Bronchial epithelial cell (primary cell): Measurements from ENCODE around the gene SHISA6. TPM values are rescaled to one million over a fixed set of nuclear protein-coding genes. Genes with fewer than 3 reads are reported as not detected.

Source experiments
- DNase-seq: peaks from one replicate; pipeline ENCODE4 v3.0.0-alpha.2; 2010; ENCODE audit warnings: low read depth
- FAIRE-seq: peaks from 2 replicates; lab custom pipeline; 2011; peaks lifted over from hg19 to GRCh38; lab: Jason Lieb, UNC
- H3K27me3 ChIP-seq: 2 replicates; pipeline ENCODE4 v1.5.1; 2011; ENCODE audit warnings: low read length; ENCODE audit not compliant: control insufficient read depth, insufficient read depth
- H3K36me3 ChIP-seq: 2 replicates; pipeline ENCODE4 v1.5.1; 2011; ENCODE audit warnings: low read length; ENCODE audit not compliant: control insufficient read depth, insufficient read depth
- H3K4me3 ChIP-seq: 2 replicates; pipeline ENCODE4 v1.5.1; 2011; ENCODE audit warnings: mild to moderate bottlenecking, low read depth, low read length, control low read depth
- total RNA-seq: library from RNA; depleted of rRNA; stranded (reverse); fragments of >200 nt; gene quantifications from 2 replicates; pipeline ENCODE4 v1.2.1, GENCODE V29; 2014
- TF ChIP-seq, protein P1 (sequence below): IDR thresholded peaks from 2 replicates; pipeline ENCODE4 v1.5.1; 2011; ENCODE audit warnings: mild to moderate bottlenecking, moderate library complexity, low read length, control low read depth, inconsistent platforms; ENCODE audit not compliant: insufficient read depth, severe bottlenecking

The SHISA6 gene
- total RNA-seq, 1 donor from 2014 or later: not detected

DNA sequence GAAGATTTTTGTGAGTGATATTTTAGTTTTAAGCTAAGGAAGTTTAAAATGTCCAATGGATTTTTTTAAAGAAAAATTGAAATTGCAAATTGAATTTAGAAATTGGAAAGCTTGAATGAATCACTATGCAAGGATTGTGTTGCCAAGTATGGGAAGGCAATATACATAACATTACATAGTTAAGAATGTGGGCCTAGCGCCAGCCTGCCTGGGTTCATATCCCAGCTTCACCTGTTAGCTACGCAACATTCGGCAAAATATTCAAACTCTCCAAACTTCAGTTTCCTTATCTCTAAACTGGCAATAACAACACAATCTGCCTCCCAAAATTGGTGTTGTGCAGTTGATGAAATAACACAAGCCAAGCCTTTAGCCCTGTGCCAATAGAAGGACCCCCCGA is 306.8 kb downstream of the SHISA6 start:
- TF ChIP-seq, protein P1, sequence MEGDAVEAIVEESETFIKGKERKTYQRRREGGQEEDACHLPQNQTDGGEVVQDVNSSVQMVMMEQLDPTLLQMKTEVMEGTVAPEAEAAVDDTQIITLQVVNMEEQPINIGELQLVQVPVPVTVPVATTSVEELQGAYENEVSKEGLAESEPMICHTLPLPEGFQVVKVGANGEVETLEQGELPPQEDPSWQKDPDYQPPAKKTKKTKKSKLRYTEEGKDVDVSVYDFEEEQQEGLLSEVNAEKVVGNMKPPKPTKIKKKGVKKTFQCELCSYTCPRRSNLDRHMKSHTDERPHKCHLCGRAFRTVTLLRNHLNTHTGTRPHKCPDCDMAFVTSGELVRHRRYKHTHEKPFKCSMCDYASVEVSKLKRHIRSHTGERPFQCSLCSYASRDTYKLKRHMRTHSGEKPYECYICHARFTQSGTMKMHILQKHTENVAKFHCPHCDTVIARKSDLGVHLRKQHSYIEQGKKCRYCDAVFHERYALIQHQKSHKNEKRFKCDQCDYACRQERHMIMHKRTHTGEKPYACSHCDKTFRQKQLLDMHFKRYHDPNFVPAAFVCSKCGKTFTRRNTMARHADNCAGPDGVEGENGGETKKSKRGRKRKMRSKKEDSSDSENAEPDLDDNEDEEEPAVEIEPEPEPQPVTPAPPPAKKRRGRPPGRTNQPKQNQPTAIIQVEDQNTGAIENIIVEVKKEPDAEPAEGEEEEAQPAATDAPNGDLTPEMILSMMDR: no peak
- Histone ChIP-seq H3K27me3 (no peaks in the 10 kb centered on the region), H3K4me3 (no peak overlapping the region), H3K36me3 (no peaks in the 10 kb centered on the region)
- FAIRE-seq (no peak), DNase-seq (no peak)

DNA sequence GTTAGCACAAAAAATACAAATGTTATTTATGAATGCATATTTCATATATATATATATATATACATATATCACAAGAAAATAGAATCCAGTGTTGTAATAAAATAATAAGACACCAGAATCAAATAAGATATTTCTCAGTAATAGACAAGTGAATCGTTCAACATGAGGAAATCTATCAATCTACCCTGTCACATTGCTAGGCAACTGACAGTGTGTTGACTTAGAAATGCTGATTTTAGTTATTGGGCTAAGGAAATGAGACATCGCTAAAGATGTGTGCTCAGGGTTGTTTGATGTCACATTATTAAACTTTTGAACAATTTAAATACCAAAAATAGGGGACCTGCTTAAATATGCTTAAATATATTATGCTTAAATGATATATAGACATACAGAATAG is 307.4 kb downstream of the SHISA6 start:
- H3K4me3 ChIP-seq: no peak overlapping the region
- DNase-seq: no peak
- H3K36me3 ChIP-seq: no peaks in the 10 kb centered on the region
- TF ChIP-seq, protein P1: no peak
- no peaks in the 10 kb centered on the region for H3K27me3 ChIP-seq
- no peak for FAIRE-seq

DNA sequence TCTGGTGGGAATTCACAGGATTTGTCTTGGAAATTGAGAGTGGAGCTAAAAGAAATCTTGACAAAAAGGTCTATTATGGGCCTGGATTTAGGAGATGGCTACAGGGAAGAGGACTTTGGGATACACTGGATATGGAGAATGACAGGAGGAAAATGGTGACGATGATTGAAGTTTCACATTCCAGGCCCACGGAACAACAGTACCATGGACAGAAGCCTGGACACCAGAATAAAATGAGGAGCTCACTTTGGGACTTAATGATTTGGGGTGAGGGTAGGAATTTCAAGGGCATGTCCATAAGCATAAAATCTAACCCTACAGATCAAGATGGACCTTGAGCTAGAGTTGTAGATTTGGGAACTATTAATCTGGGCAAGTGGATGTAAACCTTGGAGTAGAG is 309.4 kb downstream of the SHISA6 start:
- TF ChIP-seq, protein P1: no peak
- FAIRE-seq (no peak), DNase-seq (no peak)
- no peak overlapping the region for H3K4me3 ChIP-seq
- H3K36me3 ChIP-seq: no peaks in the 10 kb centered on the region
- no peaks in the 10 kb centered on the region for H3K27me3 ChIP-seq

DNA sequence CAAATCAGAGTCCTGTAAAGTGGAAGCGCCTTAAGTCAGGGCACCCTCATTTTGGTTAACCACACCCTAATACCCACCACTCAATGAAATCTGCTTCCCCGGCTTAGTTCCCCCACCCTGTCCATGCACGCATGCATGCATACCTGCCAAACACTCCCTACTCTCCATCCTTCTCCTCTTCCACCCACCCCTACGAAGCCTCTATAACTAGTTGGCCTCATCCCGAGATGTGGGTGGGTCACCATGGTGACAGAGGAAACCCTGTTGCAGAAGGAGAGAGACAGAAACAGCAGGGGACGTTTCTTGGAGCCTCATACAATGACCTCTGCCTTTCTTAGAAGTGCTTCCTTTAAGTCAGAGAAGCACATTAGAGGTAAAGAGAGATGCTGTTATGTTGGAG is 310.4 kb downstream of the SHISA6 start:
- H3K27me3 ChIP-seq: no peaks in the 10 kb centered on the region
- TF ChIP-seq, protein P1: no peak
- no peaks in the 10 kb centered on the region for H3K36me3 ChIP-seq
- no peak overlapping the region for H3K4me3 ChIP-seq
- no peak for FAIRE-seq
- DNase-seq: no peak

DNA sequence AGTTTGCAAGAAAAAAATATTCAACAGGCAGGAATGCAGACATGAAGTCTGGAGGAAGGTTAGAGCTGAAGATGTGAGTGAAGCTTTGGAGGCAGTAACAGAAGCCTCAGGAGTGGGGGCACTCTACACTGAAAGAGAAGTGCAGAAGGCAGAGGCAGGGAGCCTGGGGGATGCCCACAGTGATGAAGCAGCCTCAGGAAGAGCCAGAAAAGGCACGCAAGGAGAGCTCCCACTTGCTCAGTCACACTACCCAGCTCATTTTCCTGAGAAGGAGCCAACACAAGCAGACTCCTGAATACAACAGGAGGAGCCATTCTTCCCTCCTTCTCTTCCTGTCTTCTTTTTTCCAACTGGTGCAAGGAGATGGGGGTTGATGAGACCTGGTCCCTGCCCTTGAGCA is 312.1 kb downstream of the SHISA6 start:
- FAIRE-seq (no peak), DNase-seq (no peak)
- H3K36me3 ChIP-seq: no peaks in the 10 kb centered on the region
- TF ChIP-seq, protein P1: no peak
- H3K27me3 ChIP-seq: no peaks in the 10 kb centered on the region
- H3K4me3 ChIP-seq: no peak overlapping the region

DNA sequence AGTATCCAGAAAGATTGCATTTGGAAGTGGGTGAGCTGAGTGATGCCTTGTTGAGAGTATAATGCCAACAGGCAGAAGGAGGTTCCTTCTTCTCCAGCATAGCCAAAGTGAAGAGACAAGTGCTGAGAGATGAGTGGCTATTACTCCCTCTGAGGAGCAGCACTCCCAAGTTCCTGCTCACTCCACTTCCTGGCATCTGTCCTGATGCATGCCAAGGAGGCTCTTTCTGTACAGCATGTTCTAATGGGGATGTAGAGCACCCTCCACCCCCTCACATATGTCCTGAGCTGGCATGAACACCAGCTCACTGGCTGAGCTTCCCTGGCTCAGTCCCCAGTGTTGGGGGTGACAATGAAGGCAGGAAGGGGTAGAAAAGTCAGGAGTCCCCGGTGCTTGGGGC is 313.0 kb downstream of the SHISA6 start:
- TF ChIP-seq, protein P1: no peak
- H3K27me3 ChIP-seq: no peaks in the 10 kb centered on the region
- H3K36me3 ChIP-seq: no peaks in the 10 kb centered on the region
- FAIRE-seq (no peak), DNase-seq (no peak)
- no peak overlapping the region for H3K4me3 ChIP-seq
